Heart left ventricle (tissue), 16 donors: Measurements from ENCODE around the gene TMEM37. TPM values are rescaled to one million over a fixed set of nuclear protein-coding genes. Genes with fewer than 3 reads are reported as not detected.

ENCODE experiments used
- ATAC-seq, 4 donors: fragments of 200-7000 bp; cut with Tn5 transposase; one replicate each; pipeline ENCODE4 v1.9.1; 2020 to 2022; ENCODE audit warnings: moderate library complexity in 4 of 4, mild to moderate bottlenecking in 3 of 4, moderate number of reproducible peaks in 1 of 4
- DNase-seq, 5 donors: peaks; one replicate each; pipeline ENCODE4 v3.0.0-alpha.2; 2020
- H3K27ac ChIP-seq, 12 donors: fragments of 200-600 bp; sonication (generic) in 4 of 12; one replicate each; pipeline versions ENCODE4 v1.5.0 to v1.8.0; 2016 to 2022; ENCODE audit warnings: mild to moderate bottlenecking in 2 of 12
- H3K27me3 ChIP-seq, 9 donors: fragments of 200-600 bp; sonication (generic) in 2 of 9; one replicate each; pipeline versions ENCODE4 v1.5.1 to v1.8.0; 2016 to 2022; ENCODE audit warnings: mild to moderate bottlenecking in 3 of 9
- H3K36me3 ChIP-seq, 9 donors: fragments of 200-600 bp; sonication (generic) in 2 of 9; one replicate each; pipeline versions ENCODE4 v1.5.0 to v1.8.0; 2018 to 2022; ENCODE audit warnings: mild to moderate bottlenecking in 2 of 9
- H3K4me1 ChIP-seq, 12 donors: fragments of 200-600 bp; sonication (generic) in 4 of 12; one replicate each; pipeline versions ENCODE4 v1.5.0 to v1.8.0; 2016 to 2022; ENCODE audit warnings: mild to moderate bottlenecking in 3 of 12
- H3K4me3 ChIP-seq, 12 donors: fragments of 200-600 bp; sonication (generic) in 4 of 12; one replicate each; pipeline versions ENCODE4 v1.5.0 to v1.8.0; 2017 to 2022; ENCODE audit warnings: mild to moderate bottlenecking in 9 of 12, moderate library complexity in 4 of 12
- H3K9me3 ChIP-seq, 12 donors: fragments of 200-600 bp; sonication (generic) in 4 of 12; one replicate each; pipeline versions ENCODE4 v1.5.0 to v1.8.0; 2016 to 2022; ENCODE audit warnings: mild to moderate bottlenecking in 1 of 12
- POLR2A ChIP-seq, 2 donors: fragments of 450-650 bp; IDR thresholded peaks; one replicate each; pipeline ENCODE4 v1.6.1; 2017; ENCODE audit warnings: antibody characterized with exemption in 2 of 2, mild to moderate bottlenecking in 2 of 2, moderate library complexity in 2 of 2
- WGBS, 4 donors: extraction: QIAGEN DNeasy Blood & Tissue Kit in 2 of 4; methylation state at CpG; one replicate each; pipeline versions ENCODE4 v1.1.5 to v1.1.7; 2013 to 2018; 5-methylcytosine and 5-hydroxymethylcytosine counted together
- intact Hi-C, 10 donors: fragments of 100-400 bp; cut with DNase I; formaldehyde crosslinking; loops; one replicate each; pipeline versions ENCODE4 v1.11.1 to v1.14.2; 2022
- polyA plus RNA-seq, 2 donors: library from polyadenylated mRNA; stranded (reverse); fragments of 200-250 nt; gene quantifications; one replicate each; pipeline ENCODE4 v1.2.3, GENCODE V29; 2013
- total RNA-seq, 9 donors: library from RNA; depleted of rRNA in 2 of 9; stranded (reverse); fragments of >200 nt in 2 of 9; fragmentation: NEBNext Ultra II Directional in 3 of 9; extraction: Animal tissue kit (Norgen Biotek cat#: 25700) in 3 of 9; gene quantifications; one replicate each; pipeline versions ENCODE4 v1.1.0 to v1.2.4, GENCODE V29; 2016 to 2023
- TF ChIP-seq, protein P1 (sequence below), 12 donors: fragments of 200-600 bp; sonication (generic) in 4 of 12; IDR thresholded peaks; one replicate each; pipeline versions ENCODE4 v1.5.0 to v1.8.0; 2018 to 2022; ENCODE audit warnings: antibody characterized with exemption in 12 of 12, mild to moderate bottlenecking in 5 of 12
- donor health status: ischemic (EF 13 %, LVEDD 7.1; RV severe dilation, severe dysfunction).
- donor health status: healthy with polysubstance abuse.
- donor health status: DM: no; HTN: yes; CAD: no.
- donor health status: DM: no; HTN: no; CAD: no.
- donor health status: ischemic (EF 25% LVEDD 6.9; RV normal size, moderate dysfunction).
- donor health status: ischemic (EF 25% LVEDD 5.7; RV mildly dilated, moderate dysfunction).
- donor health status: healthy.
- donor health status: DM: yes; HTN: yes; CAD: no.
- donor health status: ischemic (EF 35%, LVEDD 5.7; RV mildly dilated, moderate dysfunction).
- donor health status: nonischemic (EF 11% LVEDD 7.7; RV severe dilation, severe dysfunction).
- donor health status: DM: yes; HTN: yes; CAD: no.
- donor health status: PGD.
- donor health status: ischemic (EF 29% LVEDD 5.4; RV normal size, mild dysfunction).
- donor health status: nonischemic (EF 23%, LVEDD 6.1; RV moderate dilation, normal function).

The TMEM37 gene
- total and polyA plus RNA-seq, 11 donors, result 0.75 to 24.6 (median 1.6) TPM

DNA sequence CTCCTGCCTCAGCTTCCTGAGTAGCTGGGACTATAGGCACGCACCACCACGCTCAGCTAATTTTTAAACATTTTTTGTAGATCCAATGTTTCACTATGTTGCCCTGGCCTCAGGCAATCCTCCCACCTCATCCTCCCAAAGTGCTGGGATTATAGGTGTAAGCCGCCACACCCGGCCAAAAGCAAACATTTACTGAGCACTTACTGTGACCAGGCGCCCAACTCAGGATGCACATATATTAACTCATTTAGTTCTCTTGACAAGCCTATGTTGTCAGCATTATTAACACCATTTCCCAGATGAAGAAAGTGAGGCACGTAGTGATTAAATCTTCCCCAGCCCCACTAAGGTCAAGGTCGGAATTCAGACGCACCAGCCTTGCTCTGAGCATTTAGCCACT lies 41.1 kb downstream of the TMEM37 start:
- H3K27me3 ChIP-seq, result no peaks in the 10 kb centered on the region
- ATAC-seq (no peak), DNase-seq (no peak)
- H3K36me3 ChIP-seq, result no peaks in the 10 kb centered on the region
- no peak overlapping the region for H3K27ac ChIP-seq
- H3K4me1 ChIP-seq, result peaks cover 0 to 34% (median 8%) of the 10 kb centered on the region in 12 donors
- H3K9me3 ChIP-seq, result no peaks in the 10 kb centered on the region
- intact Hi-C loops, result loop anchor here in 6 of 10 donors (10.0 kb wide), 5 partner anchors 158 to 588 kb away; no protein-coding TSS in a partner anchor
- no peak overlapping the region for H3K4me3 ChIP-seq
- TF ChIP-seq, protein P1, sequence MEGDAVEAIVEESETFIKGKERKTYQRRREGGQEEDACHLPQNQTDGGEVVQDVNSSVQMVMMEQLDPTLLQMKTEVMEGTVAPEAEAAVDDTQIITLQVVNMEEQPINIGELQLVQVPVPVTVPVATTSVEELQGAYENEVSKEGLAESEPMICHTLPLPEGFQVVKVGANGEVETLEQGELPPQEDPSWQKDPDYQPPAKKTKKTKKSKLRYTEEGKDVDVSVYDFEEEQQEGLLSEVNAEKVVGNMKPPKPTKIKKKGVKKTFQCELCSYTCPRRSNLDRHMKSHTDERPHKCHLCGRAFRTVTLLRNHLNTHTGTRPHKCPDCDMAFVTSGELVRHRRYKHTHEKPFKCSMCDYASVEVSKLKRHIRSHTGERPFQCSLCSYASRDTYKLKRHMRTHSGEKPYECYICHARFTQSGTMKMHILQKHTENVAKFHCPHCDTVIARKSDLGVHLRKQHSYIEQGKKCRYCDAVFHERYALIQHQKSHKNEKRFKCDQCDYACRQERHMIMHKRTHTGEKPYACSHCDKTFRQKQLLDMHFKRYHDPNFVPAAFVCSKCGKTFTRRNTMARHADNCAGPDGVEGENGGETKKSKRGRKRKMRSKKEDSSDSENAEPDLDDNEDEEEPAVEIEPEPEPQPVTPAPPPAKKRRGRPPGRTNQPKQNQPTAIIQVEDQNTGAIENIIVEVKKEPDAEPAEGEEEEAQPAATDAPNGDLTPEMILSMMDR (IDR thresholded peaks at IDR 0.05), result no peak
- no peak for TF ChIP-seq POLR2A (IDR thresholded peaks at IDR 0.05)
- 91 to 96% (median 95%) methylated on average over 8 of the region's 8 CpGs for WGBS, 4 donors

DNA sequence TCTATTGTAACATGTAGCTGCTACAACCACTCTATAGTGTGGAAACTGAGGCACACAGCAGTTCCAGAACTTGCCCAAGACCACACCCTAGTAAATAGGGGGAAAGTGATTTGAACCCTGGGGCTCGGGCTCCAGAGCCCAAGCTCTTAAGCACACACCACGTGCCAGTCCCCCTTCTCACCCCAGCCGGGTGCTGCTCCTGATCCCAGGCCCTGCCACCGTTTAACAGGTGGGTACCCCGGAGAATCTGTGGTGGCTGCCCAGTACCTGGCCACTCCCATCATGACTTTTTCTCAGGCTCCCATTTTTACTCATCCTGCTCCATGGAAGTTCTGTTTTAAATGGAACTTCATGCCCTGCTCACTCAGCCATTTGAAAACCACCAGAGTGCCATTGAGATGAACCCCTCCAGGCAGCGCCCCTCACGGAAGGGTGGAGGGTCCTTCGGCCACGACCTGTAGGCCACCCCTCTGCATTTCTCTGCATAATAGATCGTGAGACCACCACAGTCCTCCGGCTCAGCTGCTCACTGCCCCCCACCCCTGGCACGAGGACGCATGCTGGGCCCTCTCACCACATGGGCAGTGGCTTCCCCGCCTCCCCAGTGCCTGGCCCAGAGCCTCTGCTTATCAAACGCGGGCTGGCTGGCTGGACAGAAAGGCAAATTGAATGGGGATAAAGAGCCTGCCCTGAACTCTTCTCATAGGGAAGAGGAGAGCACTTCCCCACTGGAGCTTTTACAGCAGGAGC lies 42.1 kb downstream of the TMEM37 start:
- no peaks in the 10 kb centered on the region for H3K27me3 ChIP-seq
- peaks cover 0 to 27% (median 7%) of the 10 kb centered on the region in 12 donors for H3K4me1 ChIP-seq
- TF ChIP-seq, protein P1 (IDR thresholded peaks at IDR 0.05), result no peak
- no peak for TF ChIP-seq POLR2A (IDR thresholded peaks at IDR 0.05)
- no peaks in the 10 kb centered on the region for H3K36me3 ChIP-seq
- H3K27ac ChIP-seq, result peak overlapping the region in 5 of 12 donors; percentile 51 to 77 (median 69)
- intact Hi-C loops, result loop anchor here in 6 of 10 donors (10.0 kb wide), 5 partner anchors 159 to 589 kb away; no protein-coding TSS in a partner anchor
- no peaks in the 10 kb centered on the region for H3K9me3 ChIP-seq
- no peak for DNase-seq
- no peak overlapping the region for H3K4me3 ChIP-seq
- ATAC-seq, result no peak
- 79 to 84% (median 83%) methylated on average over 12 to 16 of the region's 16 CpGs for WGBS, 4 donors

DNA sequence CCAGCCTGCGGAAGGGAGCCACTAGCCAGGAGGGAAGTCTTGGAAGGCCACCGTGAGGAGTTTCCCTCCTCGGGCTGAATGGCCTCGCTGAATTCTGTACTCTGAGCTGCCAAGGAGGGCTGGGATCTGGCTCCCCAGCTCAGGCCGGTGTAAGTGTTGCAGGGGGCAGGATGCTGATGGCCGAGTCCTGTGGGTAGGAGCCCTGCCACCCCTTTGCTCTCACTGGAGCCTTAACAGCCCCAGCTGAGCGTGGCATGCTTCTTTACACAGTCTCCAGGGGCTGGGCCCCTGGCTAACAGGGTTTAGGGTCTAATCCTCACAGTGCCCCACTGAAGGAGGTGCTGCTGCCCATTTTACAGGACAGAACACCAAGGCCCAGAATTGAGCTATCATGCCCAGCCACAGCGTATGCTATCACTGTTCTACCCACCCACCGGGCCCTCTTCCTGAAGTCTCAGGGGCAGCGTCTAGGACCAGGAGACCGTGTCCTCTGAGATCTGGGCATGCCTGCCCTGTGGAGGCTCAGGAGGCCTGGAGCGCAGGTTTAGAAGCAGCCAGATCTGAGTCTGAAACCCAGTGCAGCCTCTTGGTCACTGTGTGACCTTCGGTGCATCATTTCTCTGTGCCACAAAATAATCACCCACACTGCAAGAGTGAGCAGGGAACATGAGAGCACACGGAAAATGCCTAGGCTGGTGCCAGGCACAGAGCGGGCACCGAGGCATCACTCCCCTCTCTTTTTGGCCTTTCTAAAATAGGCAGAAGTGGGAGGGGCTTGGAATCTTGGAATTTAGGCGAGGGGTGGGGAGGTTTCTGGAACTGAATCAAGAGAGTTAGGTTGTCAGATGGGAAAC lies 42.9 kb downstream of the TMEM37 start:
- DNase-seq (peak in 1 of 5 donors; percentile 31), ATAC-seq (peak; percentile 35 to 70 (median 54))
- Histone ChIP-seq H3K4me3 (no peak overlapping the region), H3K36me3 (no peaks in the 10 kb centered on the region), H3K27me3 (no peaks in the 10 kb centered on the region), H3K4me1 (peaks cover 0 to 26% (median 7%) of the 10 kb centered on the region in 12 donors), H3K9me3 (no peaks in the 10 kb centered on the region), H3K27ac (peak overlapping the region in 9 of 12 donors; percentile 43 to 77 (median 67))
- 54 to 73% (median 64%) methylated on average over 11 to 17 of the region's 17 CpGs for WGBS, 4 donors
- intact Hi-C loops, result loop anchor here (5.0 to 10.0 kb wide), 9 partner anchors 160 to 592 kb away; no protein-coding TSS in a partner anchor
- TF ChIP-seq, protein P1 (IDR thresholded peaks at IDR 0.05), result no peak
- no peak for TF ChIP-seq POLR2A (IDR thresholded peaks at IDR 0.05)
